ENCODE data around the gene GRIK4. TPM values are rescaled to one million over a fixed set of nuclear protein-coding genes. Genes with fewer than 3 reads are reported as not detected.
A peak's percentile ranks its signal among the peaks of the same experiment; 100 is the strongest.

Gene GRIK4
- total RNA-seq, 1 experiment from 2014 or later: 3.3 TPM

DNA sequence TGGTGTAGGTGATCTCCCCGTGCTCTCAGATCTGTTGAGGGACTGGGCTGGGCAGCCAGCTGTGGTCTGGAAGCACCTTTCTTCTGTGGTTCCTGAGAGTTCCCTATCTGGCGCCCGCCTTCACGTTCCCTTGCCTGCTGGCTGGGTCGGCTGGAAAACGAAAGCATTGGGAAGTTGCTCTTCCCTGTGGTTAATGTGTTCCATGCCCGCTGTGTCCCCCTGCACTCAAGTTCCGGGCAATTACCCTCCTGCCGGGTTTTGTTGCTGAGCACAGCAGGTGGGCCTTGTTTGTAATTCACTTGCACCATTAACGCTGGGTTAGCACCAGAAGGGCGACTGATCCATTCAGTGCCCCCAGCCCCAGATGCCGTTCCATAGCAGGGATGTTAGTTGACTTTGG, 134.1 kb downstream of the GRIK4 start (continued):
- TF ChIP-seq PREB (CRISPR knock-in tag; IDR thresholded peaks at IDR 0.05; ENCODE audit: borderline replicate concordance): no peak
- TF ChIP-seq GTF2I (CRISPR knock-in tag; conservative IDR thresholded peaks at IDR 0.05): no peak
- TF ChIP-seq NFE2L1 (CRISPR knock-in tag; IDR thresholded peaks at IDR 0.05): 0 out of 2 replicates have a peak, but pooled peaks have one; percentile 40
- no peak for TF ChIP-seq SMAD3 (CRISPR knock-in tag; IDR thresholded peaks at IDR 0.05; ENCODE audit: borderline replicate concordance)
- peak; percentile 81; the same call in 1 of the 2 replicates for TF ChIP-seq ETV6 (CRISPR knock-in tag; IDR thresholded peaks at IDR 0.05)
- TF ChIP-seq TCF7 (CRISPR knock-in tag; IDR thresholded peaks at IDR 0.05; ENCODE audit: low read depth): no peak
- no peak; the same call in 1 of the 2 replicates for TF ChIP-seq ZNF671 (CRISPR knock-in tag; IDR thresholded peaks at IDR 0.05)
- TF ChIP-seq MYBL2 (CRISPR knock-in tag; IDR thresholded peaks at IDR 0.05): no peak
- TF ChIP-seq FOXK1 (CRISPR knock-in tag; IDR thresholded peaks at IDR 0.05): peak; percentile 82; the same call in 1 of the 2 replicates
- TF ChIP-seq, protein P1, sequence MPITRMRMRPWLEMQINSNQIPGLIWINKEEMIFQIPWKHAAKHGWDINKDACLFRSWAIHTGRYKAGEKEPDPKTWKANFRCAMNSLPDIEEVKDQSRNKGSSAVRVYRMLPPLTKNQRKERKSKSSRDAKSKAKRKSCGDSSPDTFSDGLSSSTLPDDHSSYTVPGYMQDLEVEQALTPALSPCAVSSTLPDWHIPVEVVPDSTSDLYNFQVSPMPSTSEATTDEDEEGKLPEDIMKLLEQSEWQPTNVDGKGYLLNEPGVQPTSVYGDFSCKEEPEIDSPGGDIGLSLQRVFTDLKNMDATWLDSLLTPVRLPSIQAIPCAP (CRISPR knock-in tag; IDR thresholded peaks at IDR 0.05): peak; percentile 92
- no peak for TF ChIP-seq E2F4 (CRISPR knock-in tag; IDR thresholded peaks at IDR 0.05; ENCODE audit: borderline replicate concordance, low read depth)
- TF ChIP-seq SMAD4 (CRISPR knock-in tag; IDR thresholded peaks at IDR 0.05): no peak
- TF ChIP-seq NFATC4 (CRISPR knock-in tag; IDR thresholded peaks at IDR 0.05): no peak
- no peak for TF ChIP-seq NR3C1 (CRISPR knock-in tag; conservative IDR thresholded peaks at IDR 0.05; ENCODE audit: low read depth)
- TF ChIP-seq, protein P2, sequence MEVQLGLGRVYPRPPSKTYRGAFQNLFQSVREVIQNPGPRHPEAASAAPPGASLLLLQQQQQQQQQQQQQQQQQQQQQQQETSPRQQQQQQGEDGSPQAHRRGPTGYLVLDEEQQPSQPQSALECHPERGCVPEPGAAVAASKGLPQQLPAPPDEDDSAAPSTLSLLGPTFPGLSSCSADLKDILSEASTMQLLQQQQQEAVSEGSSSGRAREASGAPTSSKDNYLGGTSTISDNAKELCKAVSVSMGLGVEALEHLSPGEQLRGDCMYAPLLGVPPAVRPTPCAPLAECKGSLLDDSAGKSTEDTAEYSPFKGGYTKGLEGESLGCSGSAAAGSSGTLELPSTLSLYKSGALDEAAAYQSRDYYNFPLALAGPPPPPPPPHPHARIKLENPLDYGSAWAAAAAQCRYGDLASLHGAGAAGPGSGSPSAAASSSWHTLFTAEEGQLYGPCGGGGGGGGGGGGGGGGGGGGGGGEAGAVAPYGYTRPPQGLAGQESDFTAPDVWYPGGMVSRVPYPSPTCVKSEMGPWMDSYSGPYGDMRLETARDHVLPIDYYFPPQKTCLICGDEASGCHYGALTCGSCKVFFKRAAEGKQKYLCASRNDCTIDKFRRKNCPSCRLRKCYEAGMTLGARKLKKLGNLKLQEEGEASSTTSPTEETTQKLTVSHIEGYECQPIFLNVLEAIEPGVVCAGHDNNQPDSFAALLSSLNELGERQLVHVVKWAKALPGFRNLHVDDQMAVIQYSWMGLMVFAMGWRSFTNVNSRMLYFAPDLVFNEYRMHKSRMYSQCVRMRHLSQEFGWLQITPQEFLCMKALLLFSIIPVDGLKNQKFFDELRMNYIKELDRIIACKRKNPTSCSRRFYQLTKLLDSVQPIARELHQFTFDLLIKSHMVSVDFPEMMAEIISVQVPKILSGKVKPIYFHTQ (CRISPR knock-in tag; IDR thresholded peaks at IDR 0.05): peak; percentile 86; the same call in 1 of the 2 replicates
- TF ChIP-seq FOXJ3 (CRISPR knock-in tag; IDR thresholded peaks at IDR 0.05; ENCODE audit: borderline replicate concordance): no peak
- TF ChIP-seq ZNF263 (CRISPR knock-in tag; IDR thresholded peaks at IDR 0.05; ENCODE audit: low read depth): no peak
- TF ChIP-seq, protein P3, sequence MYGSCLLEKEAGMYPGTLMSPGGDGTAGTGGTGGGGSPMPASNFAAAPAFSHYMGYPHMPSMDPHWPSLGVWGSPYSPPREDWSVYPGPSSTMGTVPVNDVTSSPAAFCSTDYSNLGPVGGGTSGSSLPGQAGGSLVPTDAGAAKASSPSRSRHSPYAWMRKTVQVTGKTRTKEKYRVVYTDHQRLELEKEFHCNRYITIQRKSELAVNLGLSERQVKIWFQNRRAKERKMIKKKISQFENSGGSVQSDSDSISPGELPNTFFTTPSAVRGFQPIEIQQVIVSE (CRISPR knock-in tag; IDR thresholded peaks at IDR 0.05; ENCODE audit: borderline replicate concordance): no peak
- TF ChIP-seq, protein P4, sequence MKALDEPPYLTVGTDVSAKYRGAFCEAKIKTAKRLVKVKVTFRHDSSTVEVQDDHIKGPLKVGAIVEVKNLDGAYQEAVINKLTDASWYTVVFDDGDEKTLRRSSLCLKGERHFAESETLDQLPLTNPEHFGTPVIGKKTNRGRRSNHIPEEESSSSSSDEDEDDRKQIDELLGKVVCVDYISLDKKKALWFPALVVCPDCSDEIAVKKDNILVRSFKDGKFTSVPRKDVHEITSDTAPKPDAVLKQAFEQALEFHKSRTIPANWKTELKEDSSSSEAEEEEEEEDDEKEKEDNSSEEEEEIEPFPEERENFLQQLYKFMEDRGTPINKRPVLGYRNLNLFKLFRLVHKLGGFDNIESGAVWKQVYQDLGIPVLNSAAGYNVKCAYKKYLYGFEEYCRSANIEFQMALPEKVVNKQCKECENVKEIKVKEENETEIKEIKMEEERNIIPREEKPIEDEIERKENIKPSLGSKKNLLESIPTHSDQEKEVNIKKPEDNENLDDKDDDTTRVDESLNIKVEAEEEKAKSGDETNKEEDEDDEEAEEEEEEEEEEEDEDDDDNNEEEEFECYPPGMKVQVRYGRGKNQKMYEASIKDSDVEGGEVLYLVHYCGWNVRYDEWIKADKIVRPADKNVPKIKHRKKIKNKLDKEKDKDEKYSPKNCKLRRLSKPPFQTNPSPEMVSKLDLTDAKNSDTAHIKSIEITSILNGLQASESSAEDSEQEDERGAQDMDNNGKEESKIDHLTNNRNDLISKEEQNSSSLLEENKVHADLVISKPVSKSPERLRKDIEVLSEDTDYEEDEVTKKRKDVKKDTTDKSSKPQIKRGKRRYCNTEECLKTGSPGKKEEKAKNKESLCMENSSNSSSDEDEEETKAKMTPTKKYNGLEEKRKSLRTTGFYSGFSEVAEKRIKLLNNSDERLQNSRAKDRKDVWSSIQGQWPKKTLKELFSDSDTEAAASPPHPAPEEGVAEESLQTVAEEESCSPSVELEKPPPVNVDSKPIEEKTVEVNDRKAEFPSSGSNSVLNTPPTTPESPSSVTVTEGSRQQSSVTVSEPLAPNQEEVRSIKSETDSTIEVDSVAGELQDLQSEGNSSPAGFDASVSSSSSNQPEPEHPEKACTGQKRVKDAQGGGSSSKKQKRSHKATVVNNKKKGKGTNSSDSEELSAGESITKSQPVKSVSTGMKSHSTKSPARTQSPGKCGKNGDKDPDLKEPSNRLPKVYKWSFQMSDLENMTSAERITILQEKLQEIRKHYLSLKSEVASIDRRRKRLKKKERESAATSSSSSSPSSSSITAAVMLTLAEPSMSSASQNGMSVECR (CRISPR knock-in tag; IDR thresholded peaks at IDR 0.05; ENCODE audit: borderline replicate concordance): no peak
- 0 out of 2 replicates have a peak, but pooled peaks have one; percentile 46 for TF ChIP-seq CREB1 (CRISPR knock-in tag; IDR thresholded peaks at IDR 0.05)
- no peak for TF ChIP-seq NFYB (CRISPR knock-in tag; conservative IDR thresholded peaks at IDR 0.05; ENCODE audit: low read depth)
- TF ChIP-seq ZNF396 (CRISPR knock-in tag; IDR thresholded peaks at IDR 0.05; ENCODE audit: borderline replicate concordance): no peak
- TF ChIP-seq PRDM15 (CRISPR knock-in tag; IDR thresholded peaks at IDR 0.05): no peak
- no peak for TF ChIP-seq RORB (CRISPR knock-in tag; IDR thresholded peaks at IDR 0.05)
- peak; percentile 96 for TF ChIP-seq TEAD1 (CRISPR knock-in tag; IDR thresholded peaks at IDR 0.05)

Measured in WTC11 (cell line).